ENCODE measurements around the gene RRP9. TPM values are rescaled to one million over a fixed set of nuclear protein-coding genes. Genes with fewer than 3 reads are reported as not detected.

RRP9 gene
- total RNA-seq, 1 experiment from 2014 or later: 34.6 TPM

DNA sequence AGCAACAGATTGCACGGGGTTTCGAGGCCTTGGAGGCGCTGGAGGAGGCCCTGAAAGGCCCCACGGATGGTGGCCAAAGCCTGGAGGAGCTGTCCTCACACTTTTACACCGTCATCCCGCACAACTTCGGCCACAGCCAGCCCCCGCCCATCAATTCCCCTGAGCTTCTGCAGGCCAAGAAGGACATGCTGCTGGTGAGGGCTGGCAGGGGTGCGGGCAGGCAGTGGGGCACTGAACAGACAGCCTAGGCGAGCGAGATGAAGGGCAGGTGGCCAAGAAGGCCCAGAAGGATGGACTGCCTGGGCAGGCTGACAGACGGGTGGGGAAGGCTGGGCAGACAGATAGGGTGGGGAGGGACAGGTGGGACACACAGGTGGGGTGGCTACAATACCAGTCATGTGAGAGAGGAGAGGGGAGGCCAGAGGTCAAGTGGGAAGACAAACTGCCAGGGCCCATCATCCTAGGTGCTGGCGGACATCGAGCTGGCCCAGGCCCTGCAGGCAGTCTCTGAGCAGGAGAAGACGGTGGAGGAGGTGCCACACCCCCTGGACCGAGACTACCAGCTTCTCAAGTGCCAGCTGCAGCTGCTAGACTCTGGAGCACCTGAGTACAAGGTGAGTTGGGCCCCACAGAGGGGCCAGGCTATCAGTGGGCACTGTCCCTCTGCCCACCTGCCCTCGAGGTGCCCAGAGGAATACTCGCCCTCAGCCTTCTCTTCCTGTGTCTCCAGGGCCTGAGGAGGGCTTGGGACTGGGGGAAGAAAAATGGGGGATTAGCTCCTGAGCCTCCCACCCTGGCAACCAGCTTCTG lies 3.5 kb upstream of the RRP9 start:
- in situ Hi-C loops (cut with HindIII; ENCODE audit: low pct_unique_long_range_greater_than_20kb, low sequenced_read_pairs): no loop called here
- DNase-seq (ENCODE audit: low read depth): no peak

DNA sequence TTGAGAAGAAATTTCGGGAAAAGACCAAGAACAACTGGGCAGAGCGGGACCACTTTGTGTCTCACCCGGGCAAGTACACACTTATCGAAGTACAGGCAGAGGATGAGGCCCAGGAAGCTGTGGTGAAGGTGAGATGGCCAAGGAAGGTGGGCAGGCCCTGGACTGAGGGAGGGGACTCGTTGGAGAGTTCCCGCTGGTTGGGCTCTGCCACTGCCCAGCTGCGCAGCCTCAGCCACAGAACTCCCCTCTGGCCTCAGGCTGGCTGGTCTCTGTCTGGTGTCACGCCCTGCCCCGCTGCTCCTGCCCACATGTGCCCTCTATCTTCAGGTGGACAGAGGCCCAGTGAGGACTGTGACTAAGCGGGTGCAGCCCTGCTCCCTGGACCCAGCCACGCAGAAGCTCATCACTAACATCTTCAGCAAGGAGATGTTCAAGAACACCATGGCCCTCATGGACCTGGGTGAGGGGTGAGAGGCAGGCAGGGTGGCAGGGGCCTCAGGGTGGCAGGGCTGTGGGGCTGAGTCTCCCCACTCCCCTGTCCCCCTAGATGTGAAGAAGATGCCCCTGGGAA lies 2.8 kb upstream of the RRP9 start:
- in situ Hi-C loops (cut with HindIII; ENCODE audit: low pct_unique_long_range_greater_than_20kb, low sequenced_read_pairs): no loop called here
- DNase-seq (ENCODE audit: low read depth): no peak

DNA sequence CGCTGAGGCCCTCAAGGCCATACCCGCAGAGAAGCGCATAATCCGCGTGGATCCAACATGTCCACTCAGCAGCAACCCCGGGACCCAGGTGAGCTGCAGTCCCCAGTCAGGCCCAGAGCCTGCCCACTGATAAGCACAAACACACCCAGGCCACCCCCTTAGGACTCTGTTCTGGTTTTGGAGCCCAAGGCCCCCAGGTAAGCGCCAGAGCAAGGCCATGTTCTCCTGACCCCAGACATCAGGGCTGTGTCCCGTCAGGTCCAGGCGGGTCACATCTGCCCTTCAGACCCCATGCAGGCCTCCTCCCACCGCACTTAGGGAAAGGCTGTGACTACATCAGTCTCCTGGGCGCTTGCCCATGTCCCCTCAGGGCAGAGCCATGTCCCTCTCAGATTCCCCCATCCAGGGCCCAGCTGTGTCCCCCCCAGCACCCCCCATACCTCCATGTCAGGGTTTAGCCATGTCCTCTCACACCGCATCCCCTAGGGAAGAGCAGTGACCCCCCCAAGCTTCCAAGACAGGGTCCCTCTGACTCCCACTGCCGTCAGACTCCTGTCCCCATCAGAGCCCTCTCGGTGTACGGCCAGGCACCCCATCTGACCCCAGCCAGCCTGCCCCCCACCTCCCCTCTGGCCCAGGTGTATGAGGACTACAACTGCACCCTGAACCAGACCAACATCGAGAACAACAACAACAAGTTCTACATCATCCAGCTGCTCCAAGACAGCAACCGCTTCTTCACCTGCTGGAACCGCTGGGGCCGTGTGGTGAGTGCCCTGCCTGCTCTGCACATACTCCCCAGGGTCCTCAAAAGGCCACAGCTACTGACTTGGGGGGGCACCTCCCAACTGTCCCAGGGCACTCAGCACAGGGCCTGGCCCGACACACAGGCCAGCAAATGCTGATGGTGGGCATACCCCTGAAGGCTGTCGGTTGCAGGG lies 2.0 kb upstream of the RRP9 start:
- DNase-seq (ENCODE audit: low read depth): no peak
- in situ Hi-C loops (cut with HindIII; ENCODE audit: low pct_unique_long_range_greater_than_20kb, low sequenced_read_pairs): no loop called here

GRCh38 chr3:51942603-51943450 lies 1.1 kb upstream of the RRP9 start:
- DNase-seq (ENCODE audit: low read depth): peak; percentile 68
- in situ Hi-C loops (cut with HindIII; ENCODE audit: low pct_unique_long_range_greater_than_20kb, low sequenced_read_pairs): no loop called here

- in situ Hi-C loops (cut with HindIII; ENCODE audit: low pct_unique_long_range_greater_than_20kb, low sequenced_read_pairs): no loop called here
- no peak for DNase-seq (ENCODE audit: low read depth)
Measured at GRCh38 chr3:51941463-51941797, 274 bp downstream of the RRP9 start.

GRCh38 chr3:51940648-51941462 lies 849 bp downstream of the RRP9 start:
- in situ Hi-C loops (cut with HindIII; ENCODE audit: low pct_unique_long_range_greater_than_20kb, low sequenced_read_pairs): no loop called here
- no peak for DNase-seq (ENCODE audit: low read depth)

GRCh38 chr3:51938780-51939425 lies 2.8 kb downstream of the RRP9 start:
- DNase-seq (ENCODE audit: low read depth): no peak
- in situ Hi-C loops (cut with HindIII; ENCODE audit: low pct_unique_long_range_greater_than_20kb, low sequenced_read_pairs): no loop called here

DNA sequence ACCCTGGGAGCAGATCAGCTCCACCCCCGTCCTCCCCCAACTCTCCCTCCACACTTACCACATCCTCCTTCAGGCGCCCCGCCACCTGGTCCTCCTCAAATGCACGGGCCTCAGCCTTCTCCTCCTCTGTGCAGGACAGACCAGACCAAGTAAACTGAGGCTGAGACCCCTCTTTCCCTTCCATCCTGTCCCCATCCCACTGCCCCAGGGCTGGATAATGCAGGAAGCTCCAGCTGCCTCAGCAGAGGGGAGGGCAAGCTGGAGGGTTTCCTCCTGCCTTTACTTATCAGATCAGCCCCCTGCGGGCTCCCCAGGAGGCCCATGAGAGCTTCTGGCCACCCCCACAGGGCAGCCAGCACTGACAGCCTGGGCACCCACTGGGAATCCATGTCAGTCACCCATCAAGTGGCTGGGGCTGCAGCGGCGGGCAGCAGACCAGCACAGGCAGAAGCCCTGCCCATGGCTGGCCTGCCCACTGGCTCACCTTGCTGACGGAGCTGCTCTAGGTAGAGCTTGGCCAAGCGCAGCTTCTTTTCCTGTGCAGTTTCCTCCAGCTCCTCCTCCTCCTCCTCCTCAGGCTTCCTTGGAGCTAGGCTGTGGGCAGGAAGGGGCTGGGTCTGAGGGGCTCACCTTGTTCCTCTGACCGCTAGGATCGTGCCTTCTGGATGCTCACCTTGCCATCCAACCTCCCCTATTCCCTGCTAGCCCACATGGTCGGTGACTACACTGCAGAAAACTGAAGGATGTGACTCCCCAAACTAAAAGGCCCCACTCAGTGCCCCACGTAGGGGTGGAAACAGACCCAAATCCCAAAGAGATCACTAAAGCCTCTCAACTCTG lies 3.9 kb downstream of the RRP9 start:
- DNase-seq (ENCODE audit: low read depth): no peak
- in situ Hi-C loops (cut with HindIII; ENCODE audit: low pct_unique_long_range_greater_than_20kb, low sequenced_read_pairs): no loop called here

DNA sequence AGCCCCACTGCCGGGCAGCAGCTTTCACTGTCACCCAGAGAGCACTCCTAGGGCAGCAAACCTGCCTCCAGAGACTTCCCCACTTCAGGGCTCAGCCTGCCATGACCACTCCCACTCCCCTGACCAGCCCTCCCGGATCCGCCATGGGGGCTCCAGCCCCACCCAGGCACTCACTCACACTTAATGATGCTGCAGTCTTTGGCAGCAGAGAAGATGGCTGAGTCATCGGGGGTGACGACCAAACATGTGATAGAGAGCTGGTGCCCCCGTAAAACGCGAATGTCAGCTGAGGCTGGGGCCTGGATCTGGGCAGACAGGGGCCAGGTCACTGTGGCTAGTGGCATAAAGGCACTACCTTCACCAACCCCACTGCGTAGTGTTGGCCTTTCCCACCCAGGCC lies 4.7 kb downstream of the RRP9 start:
- in situ Hi-C loops (cut with HindIII; ENCODE audit: low pct_unique_long_range_greater_than_20kb, low sequenced_read_pairs): no loop called here
- no peak for DNase-seq (ENCODE audit: low read depth)

DNA sequence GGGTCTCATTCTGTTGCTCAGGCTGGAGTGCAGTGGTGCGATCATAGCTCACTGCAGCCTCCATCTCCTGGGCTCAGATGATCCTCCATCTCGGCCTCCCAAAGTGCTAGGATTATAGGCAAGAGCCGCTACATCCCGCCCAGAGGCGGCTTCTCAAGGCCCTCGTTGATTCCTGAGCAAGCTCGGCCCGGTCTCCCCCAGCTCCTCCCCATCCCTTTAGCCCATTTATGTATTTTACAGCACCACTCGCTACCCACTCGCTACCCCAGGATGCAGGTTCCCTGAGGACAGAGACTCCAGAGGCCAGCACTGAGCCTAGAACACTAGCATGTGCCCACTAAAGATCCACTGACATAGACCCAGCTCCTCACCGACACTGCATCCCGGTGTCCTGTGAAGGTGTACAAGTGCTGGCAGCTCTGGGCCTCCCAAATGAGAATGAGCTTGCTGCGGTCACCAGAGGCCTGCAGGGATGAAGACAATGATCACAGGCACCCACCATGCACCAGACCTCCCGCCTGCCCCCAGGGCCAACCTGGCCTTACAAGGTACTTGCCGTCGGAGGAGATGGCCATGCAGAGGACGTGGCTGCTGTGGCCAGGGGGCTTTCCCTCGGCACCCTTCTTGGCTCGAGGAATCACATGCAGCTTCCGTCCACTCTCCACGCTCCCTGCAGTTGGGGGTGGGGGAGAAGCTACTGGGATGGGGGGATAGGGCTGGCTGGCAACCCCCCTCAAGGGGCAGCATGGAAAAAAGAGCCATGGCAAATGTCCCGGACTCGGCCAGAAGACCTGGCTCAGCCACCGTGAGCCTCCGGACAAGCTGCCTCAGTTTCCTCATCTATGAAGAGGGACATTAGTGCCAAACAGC lies 5.6 kb downstream of the RRP9 start:
- DNase-seq (ENCODE audit: low read depth): no peak
- in situ Hi-C loops (cut with HindIII; ENCODE audit: low pct_unique_long_range_greater_than_20kb, low sequenced_read_pairs): no loop called here

GRCh38 chr3:51934991-51935885 lies 6.5 kb downstream of the RRP9 start:
- no peak for DNase-seq (ENCODE audit: low read depth)
- in situ Hi-C loops (cut with HindIII; ENCODE audit: low pct_unique_long_range_greater_than_20kb, low sequenced_read_pairs): no loop called here

- in situ Hi-C loops (cut with HindIII; ENCODE audit: low pct_unique_long_range_greater_than_20kb, low sequenced_read_pairs): no loop called here
Measured at GRCh38 chr3:51934139-51934850, 7.4 kb downstream of the RRP9 start.

DNA sequence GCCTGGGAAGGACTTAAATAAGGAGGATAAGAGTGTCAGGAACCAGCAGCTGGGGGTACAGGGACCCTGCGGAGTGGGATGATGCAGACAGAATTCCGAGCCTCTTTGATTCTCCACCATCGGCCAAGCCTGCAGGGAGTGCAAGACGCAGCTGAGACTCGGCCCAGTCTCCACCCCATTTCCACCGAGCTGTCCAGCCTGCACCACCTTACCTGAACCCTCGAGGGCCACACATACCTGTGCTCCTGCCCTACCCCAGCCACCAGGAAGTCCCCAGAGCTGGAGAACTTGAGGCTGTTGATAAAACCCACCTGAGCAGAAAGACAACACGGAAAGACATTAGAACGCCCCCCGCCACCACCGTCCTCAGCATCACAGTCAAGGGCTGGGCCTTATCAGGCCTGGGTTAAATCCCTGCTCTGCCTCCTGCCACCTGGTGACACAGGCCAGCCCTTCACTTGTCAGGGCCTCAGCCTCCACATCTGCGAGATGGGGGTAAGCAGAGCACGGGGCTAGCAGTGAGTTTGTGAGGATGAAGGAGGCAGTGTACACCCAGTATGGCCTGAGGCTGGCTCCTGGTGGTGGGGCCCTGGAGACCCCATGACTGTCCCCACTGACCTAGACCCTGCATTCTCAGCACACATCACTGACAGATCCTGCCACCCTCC lies 8.1 kb downstream of the RRP9 start:
- DNase-seq (ENCODE audit: low read depth): no peak
- in situ Hi-C loops (cut with HindIII; ENCODE audit: low pct_unique_long_range_greater_than_20kb, low sequenced_read_pairs): no loop called here

More at GRCh38 chr3:51934139-51934850, 7.4 kb downstream of the RRP9 start:
- DNase-seq (ENCODE audit: low read depth): no peak

Data from Caki2 (cell line).